ENCODE results near the gene FLAD1.

- no peak for TF ChIP-seq CTCF (IDR thresholded peaks at IDR 0.05)
- no peak for TF ChIP-seq POLR2A (IDR thresholded peaks at IDR 0.05)
These were observed 16.6 kb downstream of the FLAD1 start for GRCh38 chr1:154999571-155000410.
